ENCODE data around the gene SYNRG. TPM values are rescaled to one million over a fixed set of nuclear protein-coding genes. Genes with fewer than 3 reads are reported as not detected.

The SYNRG gene
- polyA plus RNA-seq, 1 of the 3 experiments (the other 2 are of a cell fraction): 8.9 TPM

GRCh38 chr17:37481001-37481665, 128.1 kb downstream of the SYNRG start (continued):
- TF ChIP-seq FOSL2 (IDR thresholded peaks at IDR 0.05; ENCODE audit: borderline replicate concordance, low read depth) (no peak), JUND (IDR thresholded peaks at IDR 0.05) (no peak)

GRCh38 chr17:37480427-37480826, 128.8 kb downstream of the SYNRG start:
- CTCF ChIA-PET: interaction anchor here (1.1 to 1.3 kb wide), 2 partner anchors 47 to 58 kb away, joined by 3 read pairs; no protein-coding TSS in a partner anchor
- POLR2A ChIA-PET: interaction anchor here (0.7 kb wide), 1 partner anchor 42 kb away, joined by 5 read pairs; no protein-coding TSS in a partner anchor
- H3K4me2 ChIP-seq: no peak overlapping the region
- peaks cover 8 to 13% of the 10 kb centered on the region in 2 experiments; a peak in 2 of 4 replicates for H3K4me1 ChIP-seq (ENCODE audit: control insufficient read depth in 1 of 2, insufficient read depth in 2 of 2, low read depth in 1 of 2, low read length in 1 of 2)
- H4K20me1 ChIP-seq (ENCODE audit: insufficient read depth): no peaks in the 10 kb centered on the region
- H3K36me3 ChIP-seq (replicated peaks in 1 of 2; ENCODE audit: control insufficient read depth in 1 of 2, insufficient read depth in 2 of 2, low read length in 1 of 2): peaks cover 30 to 45% of the 10 kb centered on the region in 2 experiments
- H3K9ac ChIP-seq: no peak overlapping the region
- WGBS (ENCODE audit: low lambda C conversion rate): 96% methylated on average over 2 of the region's 2 CpGs
- H3K4me3 ChIP-seq (ENCODE audit: low read depth in 2 of 2, low read length in 1 of 2): no peak overlapping the region
- no peak for DNase-seq
- no peak overlapping the region for H2AFZ ChIP-seq (ENCODE audit: low read depth)
- H3K9me3 ChIP-seq: no peaks in the 10 kb centered on the region
- no peaks in the 10 kb centered on the region for H3K27me3 ChIP-seq (ENCODE audit: insufficient read depth)
- H3F3A ChIP-seq (replicated peaks; ENCODE audit: insufficient read depth): peaks cover 7% of the 10 kb centered on the region
- no peak for TF ChIP-seq USF2 (IDR thresholded peaks at IDR 0.05; ENCODE audit: borderline replicate concordance, low read depth, low read length)
- TF ChIP-seq CTCF (IDR thresholded peaks at IDR 0.05): no peak
- TF ChIP-seq NRF1 (IDR thresholded peaks at IDR 0.05; ENCODE audit: low read depth, low read length): no peak
- no peak for TF ChIP-seq FOXM1 (IDR thresholded peaks at IDR 0.05; ENCODE audit: low read depth)
- no peak for TF ChIP-seq RXRA (IDR thresholded peaks at IDR 0.05; ENCODE audit: borderline replicate concordance, low read depth)
- TF ChIP-seq CHD2 (IDR thresholded peaks at IDR 0.05; ENCODE audit: low read length, partially characterized antibody): no peak
- TF ChIP-seq EZH2phosphoT487 (IDR thresholded peaks at IDR 0.05; ENCODE audit: borderline replicate concordance, low read depth): no peak
- no peak for TF ChIP-seq FOSL2 (IDR thresholded peaks at IDR 0.05; ENCODE audit: borderline replicate concordance, low read depth)
- no peak for TF ChIP-seq ZBTB33 (IDR thresholded peaks at IDR 0.05; ENCODE audit: borderline replicate concordance, low read depth)
- TF ChIP-seq GABPA (IDR thresholded peaks at IDR 0.05; ENCODE audit: low read depth): no peak
- no peak for TF ChIP-seq NFIC (IDR thresholded peaks at IDR 0.05; ENCODE audit: borderline replicate concordance)
- no peak for TF ChIP-seq TAF1 (IDR thresholded peaks at IDR 0.05; ENCODE audit: borderline replicate concordance, low read depth, low read length)
- TF ChIP-seq SMC3 (IDR thresholded peaks at IDR 0.05; ENCODE audit: low read depth, low read length): no peak
- no peak for TF ChIP-seq IRF3 (IDR thresholded peaks at IDR 0.05; ENCODE audit: low read depth, low read length)
- TF ChIP-seq RAD21 (IDR thresholded peaks at IDR 0.05; ENCODE audit: low read length): no peak
- TF ChIP-seq PBX3 (IDR thresholded peaks at IDR 0.05): no peak
- no peak overlapping the region for H3K27ac ChIP-seq (ENCODE audit: low read depth in 2 of 2, low read length in 1 of 2)
- no peaks in the 10 kb centered on the region for H3K79me2 ChIP-seq (ENCODE audit: insufficient read depth)
- H3K9me2 ChIP-seq: no peaks in the 10 kb centered on the region

Measured in SK-N-SH (cell line).